Measurements from ENCODE around the gene TRIM77.
"Not testable (repeated sequence)": the region's sequence is repeated elsewhere in the genome, so short reads cannot be mapped to it uniquely, and the experiment has no call there.

- TF ChIP-seq CTCF (IDR thresholded peaks at IDR 0.05); ATF2 (CRISPR knock-in tag; IDR thresholded peaks at IDR 0.05; ENCODE audit: borderline replicate concordance, low read depth); ZNF416 (CRISPR knock-in tag; IDR thresholded peaks at IDR 0.05); USF1 (CRISPR knock-in tag; IDR thresholded peaks at IDR 0.05); OVOL2 (CRISPR knock-in tag; IDR thresholded peaks at IDR 0.05; ENCODE audit: borderline replicate concordance); ATF3 (CRISPR knock-in tag; conservative IDR thresholded peaks at IDR 0.05); ZNF425 (CRISPR knock-in tag; conservative IDR thresholded peaks at IDR 0.05); ESRRA (CRISPR knock-in tag; IDR thresholded peaks at IDR 0.05; ENCODE audit: borderline replicate concordance); SP1 (CRISPR knock-in tag; conservative IDR thresholded peaks at IDR 0.05); NR2C2 (CRISPR knock-in tag; IDR thresholded peaks at IDR 0.05); CREB1 (CRISPR knock-in tag; IDR thresholded peaks at IDR 0.05): not testable (repeated sequence)
These were observed 3.0 kb upstream of the TRIM77 start for GRCh38 chr11:89707080-89707479.
